Embryonic facial prominence (tissue), 1 donor: Measurements from ENCODE around the gene PLCD1.

Experiments
- DNase-seq: peaks from one replicate; pipeline ENCODE4 v3.0.0-alpha.2; 2016; ENCODE audit errors: extremely low spot score

The PLCD1 gene

GRCh38 chr3:38016847-38017444 is 12.5 kb downstream of the PLCD1 start:
- no peak for DNase-seq

- DNase-seq, result no peak
Measured at GRCh38 chr3:38016410-38016809, 13.0 kb downstream of the PLCD1 start.

- DNase-seq, result no peak
Measured at GRCh38 chr3:38015984-38016383, 13.5 kb downstream of the PLCD1 start.

GRCh38 chr3:38015485-38015884 is 14.0 kb downstream of the PLCD1 start:
- no peak for DNase-seq

DNA sequence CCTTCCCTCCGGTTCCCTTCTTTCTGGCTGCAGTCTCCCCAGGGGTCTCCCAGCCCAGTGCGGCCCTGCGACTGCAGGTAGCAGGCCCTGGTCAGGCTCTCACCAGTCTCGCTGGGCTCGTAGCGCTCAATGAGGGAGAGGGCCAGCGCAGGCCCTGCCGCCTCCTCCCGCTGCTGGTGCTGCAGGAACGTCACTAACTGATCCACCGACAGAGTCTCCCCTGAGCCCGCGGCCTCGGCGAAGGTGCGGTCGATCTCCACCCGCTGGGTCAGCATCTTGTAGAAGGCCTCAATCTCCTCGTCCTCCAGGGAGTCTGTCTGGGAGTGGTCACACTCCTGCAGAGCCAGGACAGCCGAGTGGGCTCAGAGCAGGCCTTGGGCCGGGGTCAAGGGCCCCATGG is 18.3 kb downstream of the PLCD1 start:
- no peak for DNase-seq

DNA sequence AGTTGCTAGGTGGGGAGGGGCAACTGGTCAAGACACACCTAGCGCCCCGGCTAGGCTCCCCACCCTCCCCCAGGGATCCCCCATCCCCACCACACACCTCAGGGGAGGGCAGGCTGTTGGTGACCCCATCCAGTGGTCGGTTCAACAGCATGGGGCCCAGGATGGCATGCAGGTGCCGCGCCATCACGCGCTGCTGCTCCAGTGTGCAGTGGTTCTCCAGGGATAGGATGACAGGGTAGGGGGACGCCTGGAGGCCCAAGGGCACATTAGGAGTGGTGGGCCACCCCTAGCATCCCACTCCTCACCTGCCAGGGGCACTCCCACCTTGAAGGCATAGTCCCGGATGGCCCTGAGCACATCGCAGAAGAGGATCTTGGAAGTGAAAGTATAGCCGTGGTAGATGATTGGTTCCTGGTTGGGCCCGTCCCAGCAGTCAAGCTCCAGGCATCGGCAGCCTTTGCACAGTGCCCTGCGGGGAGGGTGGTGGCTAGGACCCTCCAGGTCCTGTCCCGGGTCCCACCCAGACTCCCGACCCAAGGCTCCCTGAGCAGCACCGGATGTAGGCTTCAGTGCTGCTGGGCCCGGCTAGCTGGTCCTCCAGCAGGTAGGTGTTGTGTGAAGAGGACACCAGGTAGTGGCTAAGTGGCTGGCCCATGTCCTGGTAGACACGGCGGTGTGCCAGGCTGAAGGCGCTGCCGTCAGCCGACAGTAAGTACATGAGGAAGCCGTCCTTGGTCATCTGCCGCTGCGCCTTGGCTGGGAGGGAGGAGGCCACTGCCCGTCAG is 19.4 kb downstream of the PLCD1 start:
- no peak for DNase-seq

GRCh38 chr3:38008971-38009580 is 20.4 kb downstream of the PLCD1 start:
- no peak for DNase-seq

- no peak for DNase-seq
Measured at GRCh38 chr3:38008191-38008701, 21.2 kb downstream of the PLCD1 start.

DNA sequence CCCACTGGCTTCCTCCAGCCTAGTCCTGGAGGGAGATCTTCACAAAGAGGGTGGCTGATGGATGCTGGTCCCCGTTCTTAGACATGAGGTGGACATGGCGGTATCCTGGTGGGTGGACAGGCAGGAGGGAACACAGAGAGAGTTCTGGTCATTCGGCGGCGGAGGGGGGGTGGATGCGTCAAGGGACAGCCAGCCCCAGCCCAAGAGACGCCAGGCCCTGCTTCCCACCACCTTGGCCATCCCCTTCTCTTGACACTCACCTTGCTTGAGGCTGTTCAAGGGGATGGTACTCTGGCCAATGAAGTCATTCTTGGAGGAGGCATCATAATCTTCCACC is 21.7 kb downstream of the PLCD1 start:
- DNase-seq, result no peak

- no peak for DNase-seq
Measured at GRCh38 chr3:38006445-38006995, 22.9 kb downstream of the PLCD1 start.

- no peak for DNase-seq
Measured at GRCh38 chr3:38006031-38006430, 23.4 kb downstream of the PLCD1 start.

- DNase-seq, result no peak
Measured at GRCh38 chr3:38005076-38006020, 24.1 kb downstream of the PLCD1 start.

DNA sequence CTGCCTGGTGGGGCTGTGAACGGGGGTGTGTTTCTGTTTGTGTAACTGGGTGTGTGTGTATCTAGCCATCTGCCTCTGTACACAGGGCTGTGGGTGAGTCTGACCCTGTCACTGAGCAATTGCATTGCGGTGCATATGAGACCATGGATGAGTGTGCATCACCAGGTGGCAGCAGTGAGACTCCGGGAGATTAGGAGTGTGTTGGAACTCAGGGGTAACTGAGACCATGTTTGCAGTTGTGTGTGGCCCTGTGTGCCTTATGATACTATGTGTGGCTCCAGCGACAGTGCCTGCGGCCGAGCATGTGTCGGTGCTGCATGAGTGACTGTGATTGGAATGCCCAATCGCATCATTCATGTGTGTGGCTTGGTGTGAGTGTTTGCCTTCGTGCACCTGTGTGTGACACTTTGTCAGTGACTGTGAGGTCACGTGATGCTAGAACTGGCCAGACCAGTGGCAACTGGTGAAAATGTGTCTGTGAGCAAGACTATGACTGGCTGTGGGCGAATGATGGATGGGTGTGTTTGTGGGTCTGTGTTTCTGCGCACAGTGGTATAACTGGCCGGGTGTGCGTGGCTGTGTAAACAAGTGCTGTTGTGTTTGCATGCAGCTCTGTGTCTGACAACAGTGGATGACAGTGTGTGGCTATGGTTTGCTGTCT is 24.9 kb downstream of the PLCD1 start:
- no peak for DNase-seq

DNA sequence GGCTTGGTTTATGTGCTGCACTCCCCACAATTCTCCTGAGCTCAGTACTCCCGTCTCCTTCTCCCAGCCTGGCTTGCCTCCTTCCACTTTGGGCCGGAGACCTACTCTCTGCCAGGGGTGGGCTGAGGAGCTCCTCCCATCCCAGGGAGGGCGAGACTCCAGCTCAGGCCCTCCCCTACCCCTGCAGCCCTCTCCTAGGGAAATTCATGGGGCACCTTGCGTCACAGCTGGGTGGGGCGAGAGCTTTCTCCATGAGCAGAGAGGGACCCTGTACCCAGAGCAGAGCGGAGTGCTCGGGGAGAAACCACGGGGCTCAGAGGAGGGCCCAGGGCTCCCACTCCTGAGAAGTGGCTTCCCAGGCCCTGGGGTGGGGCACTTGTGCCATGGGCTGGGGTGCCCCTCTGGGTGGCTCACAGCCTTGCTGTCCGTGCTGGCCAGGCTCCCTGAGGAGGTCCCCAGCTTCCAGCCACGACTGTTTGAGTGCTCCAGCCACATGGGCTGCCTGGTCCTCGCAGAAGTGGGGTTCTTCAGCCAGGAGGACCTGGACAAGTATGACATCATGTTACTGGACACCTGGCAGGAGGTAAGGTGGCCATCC is 25.5 kb downstream of the PLCD1 start:
- no peak for DNase-seq

- DNase-seq, result no peak
Measured at GRCh38 chr3:38003371-38003816, 26.0 kb downstream of the PLCD1 start.

DNA sequence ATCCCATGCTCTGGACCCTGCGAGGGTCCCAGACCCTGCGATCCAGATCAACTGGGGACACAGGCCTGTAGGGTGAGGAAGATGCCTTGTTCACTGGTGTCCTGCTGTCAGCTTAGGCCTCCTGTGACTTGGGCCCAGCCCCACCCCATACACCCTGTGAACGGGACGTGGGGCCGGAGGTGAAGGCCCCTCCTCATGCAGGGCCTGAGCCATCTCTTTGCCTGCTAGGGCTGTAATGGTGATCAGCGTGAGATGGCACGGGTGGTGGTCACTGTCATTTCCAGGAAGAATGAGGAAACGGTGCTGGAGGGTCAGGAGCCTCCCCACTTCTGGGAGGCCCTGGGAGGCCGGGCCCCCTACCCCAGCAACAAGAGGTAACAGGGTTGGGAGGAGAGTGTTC is 26.5 kb downstream of the PLCD1 start:
- no peak for DNase-seq

DNA sequence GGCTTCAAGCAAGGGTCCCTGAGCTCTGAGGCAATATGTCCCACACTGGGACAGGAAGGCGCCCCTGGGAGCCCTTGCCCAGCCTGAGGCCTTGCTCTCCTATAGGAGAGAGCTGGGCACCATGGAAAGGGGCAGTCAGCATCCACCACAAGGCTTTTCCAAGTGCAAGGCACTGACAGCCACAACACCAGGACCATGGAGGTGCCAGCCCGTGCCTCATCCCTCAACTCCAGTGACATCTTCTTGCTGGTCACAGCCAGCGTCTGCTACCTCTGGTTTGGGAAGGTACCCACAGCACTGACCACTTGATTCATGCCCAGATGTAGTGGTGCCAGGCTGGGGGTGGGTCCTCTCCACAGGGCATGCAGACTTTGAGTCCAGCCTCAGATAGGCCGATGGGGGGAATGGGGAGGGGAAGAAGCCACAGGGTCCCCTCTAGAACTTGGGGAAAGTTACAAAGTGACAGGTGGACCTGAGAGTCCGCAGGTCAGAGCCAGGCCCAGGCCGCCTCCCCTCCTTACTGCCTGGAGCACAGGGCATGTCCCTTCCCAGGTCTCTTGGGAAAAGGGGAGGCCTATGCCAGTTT is 27.1 kb downstream of the PLCD1 start:
- no peak for DNase-seq

- DNase-seq, result no peak
Measured at GRCh38 chr3:38001456-38002081, 27.9 kb downstream of the PLCD1 start.

- no peak for DNase-seq
Measured at GRCh38 chr3:38000965-38001455, 28.4 kb downstream of the PLCD1 start.
